DMS53 treated with DMSO at 0.1 percent for 48 hours (cell line): ENCODE data around the gene B4GAT1.
"Not testable (repeated sequence)": the region's sequence is repeated elsewhere in the genome, so short reads cannot be mapped to it uniquely, and the experiment has no call there.

Experiments used
- DNase-seq: peaks from one replicate; lab custom pipeline; 2025; ENCODE audit not compliant: unreplicated experiment; lab: John Stamatoyannopoulos, UW

The B4GAT1 gene

DNA sequence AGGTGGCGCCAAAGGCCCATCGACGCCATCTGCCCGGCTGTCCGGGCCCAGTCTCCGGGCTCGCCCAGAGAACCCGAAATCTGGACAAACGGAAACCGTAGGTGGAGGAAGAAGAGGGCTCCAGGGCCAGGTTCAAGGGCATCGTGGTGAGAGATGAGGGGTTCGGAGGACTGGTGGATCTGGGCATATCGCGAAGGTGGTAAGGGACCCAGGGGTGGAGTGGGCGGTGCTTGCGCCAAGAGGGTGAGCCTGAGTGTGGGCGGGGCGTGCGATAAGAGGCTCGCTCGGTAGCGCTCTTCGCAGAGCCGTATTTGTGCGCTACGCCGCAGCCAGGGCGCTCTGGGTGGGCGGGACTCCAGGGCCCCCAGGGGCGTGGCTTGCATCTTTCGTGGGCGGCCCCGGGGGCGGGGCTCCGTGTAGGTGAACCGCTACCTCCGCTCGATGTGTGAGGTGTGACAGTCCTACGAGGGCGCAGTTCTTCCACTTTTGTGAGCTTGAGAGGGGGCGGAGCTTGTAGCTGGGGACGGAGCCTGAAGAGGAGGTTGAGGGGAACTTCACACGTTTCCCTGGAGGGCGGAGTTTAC lies 35.4 kb downstream of the B4GAT1 start:
- DNase-seq: peak; percentile 99

DNA sequence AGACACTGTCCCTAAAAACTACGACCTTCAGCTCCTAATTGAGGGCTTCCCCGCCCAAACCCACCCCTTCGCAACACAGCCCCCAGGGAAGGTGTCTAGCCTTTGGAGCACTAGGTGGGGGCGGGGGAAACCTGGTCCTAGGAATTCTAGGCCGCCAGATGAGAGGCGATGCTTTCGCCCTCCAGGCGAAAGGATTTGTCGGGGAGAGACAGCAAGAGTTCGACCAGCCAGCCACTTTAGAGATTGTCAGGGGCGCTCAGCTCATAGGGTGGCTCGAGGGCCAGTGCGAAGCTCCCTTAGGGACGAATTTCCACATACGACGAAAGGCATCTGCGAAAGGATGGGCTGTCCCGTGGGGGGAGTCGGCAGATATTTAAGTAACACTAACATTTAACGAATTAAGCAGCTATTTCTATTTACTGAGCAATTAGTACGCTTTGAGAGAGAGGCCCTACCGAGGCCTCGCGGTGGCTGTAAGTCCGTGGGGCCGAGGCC lies 35.9 kb downstream of the B4GAT1 start:
- no peak for DNase-seq

DNA sequence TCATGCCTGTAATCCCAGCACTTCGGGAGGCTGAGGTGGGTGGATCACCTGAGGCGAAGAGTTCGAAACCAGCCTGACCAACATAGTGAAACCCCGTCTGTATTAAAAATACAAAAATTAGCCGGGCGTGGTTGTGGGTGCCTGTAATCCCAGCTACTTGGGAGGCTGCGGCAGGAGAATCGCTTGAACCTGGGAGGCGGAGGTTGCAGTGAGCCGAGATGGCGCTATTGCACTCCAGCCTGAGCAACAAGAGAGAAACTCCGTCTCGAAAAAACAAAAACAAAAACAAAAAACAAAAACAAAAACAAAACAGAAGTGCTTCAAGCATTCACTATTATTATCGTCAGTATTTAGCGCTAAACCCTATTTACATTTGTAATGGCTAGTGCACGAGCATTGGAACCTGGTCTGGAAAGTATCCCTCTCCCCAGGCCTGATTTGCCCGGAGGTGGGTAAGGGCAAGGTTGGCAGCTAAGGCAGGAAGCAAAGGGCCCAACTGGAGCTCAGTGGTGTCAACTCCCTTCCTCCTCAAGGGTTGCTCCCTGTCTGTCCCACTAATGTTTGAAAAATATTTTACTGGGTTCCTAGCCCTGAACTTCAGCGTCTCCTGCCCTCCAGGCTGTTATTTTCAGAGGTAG lies 36.5 kb downstream of the B4GAT1 start:
- not testable (repeated sequence) for DNase-seq

DNA sequence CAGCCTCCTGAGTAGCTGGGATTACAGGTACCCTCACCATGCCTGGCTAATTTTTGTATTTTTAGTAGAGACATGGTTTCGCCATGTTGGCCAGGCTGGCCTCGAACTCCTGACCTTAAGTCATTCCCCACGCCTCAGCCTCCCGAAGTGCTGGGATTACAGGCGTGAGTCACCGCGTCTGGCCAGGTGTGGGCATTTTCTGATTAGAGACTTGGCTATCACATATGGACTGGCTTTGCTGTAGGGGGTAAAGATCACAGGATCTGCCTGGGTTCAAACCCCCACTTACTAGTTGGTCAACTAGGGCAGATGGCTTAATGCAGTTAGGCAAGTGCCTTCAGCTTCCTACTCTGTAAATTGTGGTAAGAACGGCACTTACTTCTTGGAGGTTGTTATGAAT lies 37.1 kb downstream of the B4GAT1 start:
- DNase-seq: no peak

DNA sequence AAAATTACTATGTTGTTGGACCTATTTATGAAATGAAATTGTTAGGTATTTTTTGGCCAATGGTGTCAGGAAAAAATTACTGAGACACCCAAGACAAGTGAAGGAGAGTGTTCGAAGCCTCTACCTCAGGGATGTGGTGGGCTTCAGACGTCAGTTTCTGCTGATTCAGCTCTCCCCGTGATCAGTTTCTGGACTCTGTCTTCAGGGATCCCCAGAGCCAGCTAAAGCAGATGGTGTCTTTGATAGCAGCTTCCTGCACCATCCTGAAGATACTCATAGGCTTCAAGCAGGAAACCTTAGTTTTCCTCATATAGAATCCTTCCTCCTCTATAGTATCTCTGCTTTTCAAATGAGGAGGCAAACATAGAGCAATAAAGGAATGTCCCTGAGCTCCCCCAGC lies 38.0 kb downstream of the B4GAT1 start:
- DNase-seq: no peak

DNA sequence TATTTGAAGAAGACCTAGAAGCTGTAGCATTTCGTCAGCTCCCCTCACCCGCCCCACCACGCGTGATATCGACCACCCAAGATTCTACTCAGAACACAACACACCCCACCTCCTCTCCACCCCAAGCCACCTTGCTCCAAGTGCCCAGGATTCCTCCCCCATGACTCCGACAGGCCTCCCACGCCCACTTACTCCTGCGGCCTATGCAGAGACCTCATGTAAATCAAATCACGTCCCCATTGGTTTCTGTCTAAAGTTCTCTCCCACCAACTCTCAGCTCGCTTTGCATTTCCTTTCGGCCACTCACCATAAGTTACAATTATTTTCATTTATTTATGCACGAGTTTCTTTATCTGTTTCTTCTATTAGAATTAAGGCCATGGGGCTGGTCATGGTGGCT lies 44.8 kb downstream of the B4GAT1 start:
- DNase-seq: no peak

DNA sequence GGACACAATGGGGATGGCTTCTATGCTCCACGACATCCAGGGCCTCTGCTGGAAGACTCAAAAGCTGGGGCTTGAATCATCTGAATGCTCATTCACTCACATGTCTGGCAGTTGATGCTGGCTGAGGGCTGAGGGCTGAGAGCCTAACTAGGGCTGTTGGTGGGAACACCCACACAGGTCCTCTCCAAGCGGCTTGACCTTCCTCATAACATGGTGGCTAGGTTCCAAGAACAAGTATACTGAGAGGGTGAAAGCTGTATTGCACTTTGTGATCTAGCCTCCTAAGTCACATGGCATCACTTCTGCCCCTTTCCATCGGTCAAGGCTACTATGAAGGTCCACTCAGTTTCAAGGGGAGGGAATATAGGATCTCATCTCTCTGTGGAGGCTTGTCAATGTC lies 48.2 kb downstream of the B4GAT1 start:
- no peak for DNase-seq

DNA sequence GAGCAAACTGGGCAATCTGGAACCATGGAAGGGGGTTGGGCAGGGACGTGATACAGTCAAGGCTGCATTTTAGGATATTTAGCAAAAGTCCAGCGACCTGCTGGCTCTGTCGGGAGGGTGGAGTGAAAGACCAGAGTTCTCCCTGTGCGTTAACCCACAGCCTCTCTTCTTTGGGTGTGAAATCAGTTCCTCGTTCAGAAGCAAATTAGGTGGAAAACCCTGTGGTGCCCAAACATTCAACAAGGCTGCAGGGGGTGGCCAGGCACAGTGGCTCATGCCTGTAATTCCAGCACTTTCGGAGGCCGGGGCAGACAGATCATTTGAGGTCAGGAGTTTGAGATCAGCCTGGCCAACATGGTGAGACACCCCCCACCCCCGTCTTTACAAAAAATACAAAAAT lies 49.8 kb downstream of the B4GAT1 start:
- no peak for DNase-seq
